Activated naive CD4-positive, alpha-beta T cell treated with anti-CD3 and anti-CD28 coated beads, Interleukin-2, amount 50 U/mL, for 72 hours (primary cell): ENCODE data around the gene ANXA11. TPM values are rescaled to one million over a fixed set of nuclear protein-coding genes. Genes with fewer than 3 reads are reported as not detected.
"Not testable (repeated sequence)": the region's sequence is repeated elsewhere in the genome, so short reads cannot be mapped to it uniquely, and the experiment has no call there.

ENCODE experiments used
- ATAC-seq, 2 donors: fragments of 150-1000 bp; cut with Tn5 transposase; 2 replicates each; pipeline ENCODE4 v1.10.0; 2021; ENCODE audit warnings: mild to moderate bottlenecking in 2 of 2, moderate library complexity in 2 of 2
- DNase-seq, 2 donors: peaks; one replicate each; pipeline ENCODE4 v3.0.0; 2021 to 2022; ENCODE audit warnings: low spot score in 2 of 2
- H3K27ac Mint-ChIP-seq, 2 donors: one replicate each; pipeline ENCODE4 v1.8.0; 2022; ENCODE audit warnings: mild to moderate bottlenecking in 2 of 2, mixed read lengths in 2 of 2
- H3K36me3 Mint-ChIP-seq, 2 donors: one replicate each; pipeline ENCODE4 v1.8.0; 2022; ENCODE audit warnings: mixed read lengths in 2 of 2
- H3K9me3 Mint-ChIP-seq, 2 donors: one replicate each; pipeline ENCODE4 v1.8.0; 2022; ENCODE audit warnings: mixed read lengths in 2 of 2
- total RNA-seq, 2 donors: library from RNA; stranded (reverse); gene quantifications; one replicate each; pipeline ENCODE4 v1.2.3, GENCODE V29; 2022

The ANXA11 gene
- total RNA-seq, 2 donors from 2014 or later: 218 to 304 TPM

DNA sequence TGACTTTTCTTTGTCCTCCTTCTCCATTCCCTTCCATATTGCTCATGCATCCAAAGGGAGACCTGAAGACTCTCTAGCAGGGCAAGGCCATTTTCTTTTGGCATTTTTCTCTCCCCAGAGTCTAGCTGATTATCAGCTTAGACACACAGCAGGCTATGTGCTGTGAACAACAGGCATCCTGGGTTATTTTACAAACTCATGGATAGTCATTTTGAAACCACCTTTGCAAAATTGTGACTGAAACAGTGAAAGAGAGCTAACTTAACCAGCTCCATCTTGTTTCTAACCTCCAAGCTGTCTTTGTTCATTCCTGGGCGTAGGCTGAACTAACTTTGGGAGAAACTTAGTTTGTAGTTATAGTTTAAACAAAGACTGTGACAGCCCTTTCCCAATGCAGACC lies 13.5 kb upstream of the ANXA11 start:
- ATAC-seq: peak; percentile 83 to 93
- not testable (repeated sequence) for H3K9me3 Mint-ChIP-seq, DNase-seq, H3K27ac Mint-ChIP-seq, H3K36me3 Mint-ChIP-seq

DNA sequence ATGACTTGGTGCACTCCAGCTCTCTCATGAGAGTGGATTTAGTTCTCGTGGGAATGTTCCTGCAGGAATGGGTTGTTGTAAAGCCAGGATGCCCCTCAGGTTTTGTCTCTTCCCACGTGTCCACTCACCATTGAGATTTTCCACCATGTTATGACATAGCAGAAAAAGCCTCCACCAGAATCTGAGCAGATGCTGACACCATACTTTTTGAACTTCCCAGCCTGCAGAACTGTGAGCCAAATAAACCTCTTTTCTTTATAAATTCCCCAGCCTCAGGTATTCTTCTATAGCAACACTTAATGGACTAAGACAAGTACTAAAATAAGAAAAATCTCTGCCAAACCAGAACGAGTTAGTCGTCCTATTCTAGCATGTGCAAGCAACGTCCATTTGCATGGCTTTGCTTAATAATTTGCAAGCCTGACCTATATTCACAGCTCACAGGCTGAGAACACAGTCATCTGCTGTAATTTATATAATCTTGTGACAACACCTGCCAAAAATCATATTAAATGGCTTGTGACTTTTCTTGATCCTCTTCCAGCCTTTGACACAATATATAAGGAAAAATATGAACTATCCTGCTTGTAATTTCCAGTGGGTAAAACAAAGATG lies 9.1 kb upstream of the ANXA11 start:
- ATAC-seq, DNase-seq: not testable (repeated sequence)

DNA sequence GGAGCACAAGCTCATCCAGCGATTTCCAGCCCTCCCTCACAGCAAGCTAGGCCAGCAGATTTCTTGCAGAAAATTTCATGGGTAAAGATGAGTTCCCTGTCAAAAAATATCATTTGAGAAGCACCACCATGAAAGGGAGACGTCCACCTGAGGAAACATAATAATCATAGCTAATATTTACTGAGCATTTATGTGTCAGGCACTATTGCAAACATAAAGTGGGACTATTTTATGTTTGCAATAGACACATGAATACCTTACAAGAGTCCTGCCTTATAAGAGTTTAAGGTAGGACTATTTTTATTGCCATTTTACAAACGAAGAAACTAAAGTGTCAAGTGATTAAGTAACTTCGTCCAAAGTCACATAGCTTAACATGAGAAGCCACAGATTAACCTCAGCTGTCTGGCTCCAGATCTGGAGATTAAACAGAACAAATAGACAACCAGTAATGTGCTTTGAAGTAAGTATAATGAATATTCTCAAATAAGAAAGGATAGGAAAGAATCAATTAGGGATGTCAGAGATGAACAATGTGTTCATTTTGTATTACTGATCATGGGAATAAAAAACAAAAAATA lies 7.3 kb upstream of the ANXA11 start:
- not testable (repeated sequence) for H3K27ac Mint-ChIP-seq

More for the DNA sequence above, 9.1 kb upstream of the ANXA11 start:
- not testable (repeated sequence) for H3K27ac Mint-ChIP-seq, H3K9me3 Mint-ChIP-seq, H3K36me3 Mint-ChIP-seq

DNA sequence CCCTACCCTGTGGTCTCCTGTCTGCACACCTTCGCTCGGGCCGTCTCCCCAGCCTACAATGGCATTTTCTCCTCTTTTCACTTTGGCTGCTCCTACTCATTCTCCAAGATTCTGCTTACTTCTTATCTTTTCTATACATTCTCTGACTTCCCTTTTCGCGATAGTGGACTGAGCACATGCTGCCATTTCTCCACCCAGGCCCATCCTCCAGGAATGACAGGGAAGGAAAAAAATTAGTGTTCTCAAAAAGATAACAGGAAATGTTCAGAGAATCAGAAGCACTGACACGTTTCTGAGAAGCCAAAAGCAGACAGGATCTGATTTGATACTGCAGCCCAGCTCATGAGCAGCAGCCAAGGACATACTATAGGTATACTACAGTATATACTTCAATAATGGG lies 6.4 kb upstream of the ANXA11 start:
- no peak overlapping the region for H3K27ac Mint-ChIP-seq
- H3K9me3 Mint-ChIP-seq: no peaks in the 10 kb centered on the region
- ATAC-seq (no peak), DNase-seq (no peak)
- no peaks in the 10 kb centered on the region for H3K36me3 Mint-ChIP-seq

More for the DNA sequence above, 7.3 kb upstream of the ANXA11 start:
- not testable (repeated sequence) for H3K36me3 Mint-ChIP-seq, ATAC-seq, DNase-seq, H3K9me3 Mint-ChIP-seq

DNA sequence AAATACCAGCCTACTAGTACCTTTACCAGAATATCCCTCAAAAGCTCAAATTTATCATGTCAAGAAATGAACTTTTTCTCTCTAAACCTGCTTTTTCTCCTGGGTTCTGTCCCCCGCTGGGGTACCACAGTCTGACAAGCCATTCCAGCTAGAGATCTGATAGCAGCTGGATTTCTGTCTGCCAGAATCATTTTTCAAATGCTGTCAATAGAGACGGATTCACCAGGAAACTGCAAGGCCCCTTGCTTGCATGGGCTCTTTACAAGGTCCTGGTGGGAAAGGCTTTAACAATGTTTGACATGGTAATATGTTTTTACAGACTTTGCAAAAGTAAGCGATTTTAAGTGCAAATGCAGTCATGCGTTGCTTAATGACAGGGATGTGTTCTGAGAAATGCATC lies 4.9 kb upstream of the ANXA11 start:
- DNase-seq: no peak
- Mint-ChIP-seq H3K9me3 (no peaks in the 10 kb centered on the region), H3K27ac (no peak overlapping the region), H3K36me3 (no peaks in the 10 kb centered on the region)
- no peak for ATAC-seq

DNA sequence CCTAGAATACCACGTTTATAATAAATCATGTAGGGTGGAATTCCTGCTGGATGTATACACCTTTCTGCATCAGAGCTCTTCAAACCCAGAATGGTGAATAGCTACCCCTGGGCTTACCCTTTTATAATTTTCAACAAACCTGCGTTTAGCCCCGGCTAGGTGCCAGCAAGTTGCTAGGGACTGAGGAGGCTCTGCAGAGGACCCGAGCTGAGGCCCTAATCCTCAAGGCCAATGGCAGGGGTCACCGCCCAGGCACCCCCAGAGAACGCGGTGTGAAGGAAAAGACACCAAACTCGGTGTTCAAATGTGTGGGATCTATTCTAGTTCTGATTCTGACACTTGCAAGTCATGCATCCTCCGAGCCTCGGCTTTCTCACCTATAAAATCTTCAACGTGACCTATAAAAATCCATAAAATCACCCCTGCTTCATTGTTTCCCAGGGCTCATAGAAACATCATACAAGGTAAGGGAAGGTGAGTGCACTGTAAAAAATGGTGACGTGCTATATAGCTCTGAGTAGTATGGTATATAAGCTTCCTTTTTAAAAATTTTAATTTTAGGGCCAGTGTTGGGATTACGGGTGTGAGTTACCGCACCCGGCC lies 2.5 kb upstream of the ANXA11 start:
- H3K9me3 Mint-ChIP-seq: no peaks in the 10 kb centered on the region
- no peak overlapping the region for H3K27ac Mint-ChIP-seq
- peaks cover 13 to 15% of the 10 kb centered on the region in 2 donors for H3K36me3 Mint-ChIP-seq
- DNase-seq: no peak
- ATAC-seq: no peak

DNA sequence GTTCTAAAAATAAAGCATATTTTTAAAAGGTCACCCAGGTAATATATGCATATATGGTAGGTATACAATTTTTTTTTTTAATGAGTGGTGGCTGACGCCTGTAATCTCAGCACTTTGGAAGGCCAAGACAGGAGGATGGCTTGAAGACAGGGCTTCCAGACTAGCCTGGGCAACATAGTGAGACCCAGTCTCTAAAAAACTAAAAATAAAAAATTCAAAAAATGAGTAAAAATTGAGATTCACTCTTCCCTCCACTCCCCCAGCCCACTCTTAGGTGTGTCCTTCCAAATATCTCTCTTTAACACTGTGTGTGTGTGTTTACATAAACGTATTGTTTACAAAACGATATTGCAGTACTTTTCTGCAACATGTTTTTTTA lies 929 bp upstream of the ANXA11 start:
- Mint-ChIP-seq H3K27ac (peak overlapping the region; percentile 93 to 94), H3K36me3 (peaks cover 26 to 28% of the 10 kb centered on the region in 2 donors), H3K9me3 (no peaks in the 10 kb centered on the region)
- DNase-seq (no peak), ATAC-seq (no peak)

DNA sequence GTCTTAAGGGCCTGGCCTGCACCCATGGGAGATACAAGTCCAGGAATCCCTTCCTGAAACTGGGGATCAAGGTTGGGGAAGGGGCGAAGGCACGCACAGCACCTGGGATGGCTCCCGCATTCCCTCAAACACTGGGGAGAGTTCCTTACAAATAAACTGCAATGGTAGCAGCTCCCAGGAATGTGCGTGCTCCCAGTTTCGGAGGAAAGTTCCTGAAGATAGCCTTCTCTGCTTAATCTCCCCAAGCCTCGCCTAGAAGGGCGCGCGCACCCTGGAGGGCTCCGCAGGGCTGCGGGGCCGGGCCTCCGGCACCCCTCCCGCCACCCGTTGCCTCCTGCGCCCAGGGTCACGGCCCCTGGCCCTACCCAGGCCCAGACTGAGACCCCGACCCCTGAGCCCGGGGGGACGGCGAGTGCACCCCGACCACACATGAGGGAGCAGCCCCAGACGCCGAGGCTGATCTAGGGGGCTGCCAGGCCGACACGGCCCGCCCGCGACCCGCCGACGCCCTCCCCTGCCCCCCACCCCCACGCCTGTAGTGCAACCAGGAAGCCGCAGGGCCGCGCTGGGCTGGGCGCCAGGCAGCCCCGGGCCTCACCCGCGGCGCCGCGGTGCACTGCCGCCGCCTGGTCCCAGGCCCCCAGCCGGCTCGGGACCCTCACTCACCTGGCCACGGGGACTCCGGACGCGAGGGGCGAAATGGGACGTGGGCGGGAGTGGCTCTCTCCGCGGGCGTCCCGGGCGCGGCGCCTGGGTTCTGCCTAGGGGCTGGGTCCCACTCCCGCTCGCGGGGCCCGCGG lies 460 bp downstream of the ANXA11 start:
- peak overlapping the region; percentile 95 to 98 for H3K27ac Mint-ChIP-seq
- DNase-seq (peak in 1 of 2 donors; percentile 29), ATAC-seq (peak; percentile 10 to 17)
- no peaks in the 10 kb centered on the region for H3K9me3 Mint-ChIP-seq
- H3K36me3 Mint-ChIP-seq: peaks cover 32% of the 10 kb centered on the region in 2 donors

DNA sequence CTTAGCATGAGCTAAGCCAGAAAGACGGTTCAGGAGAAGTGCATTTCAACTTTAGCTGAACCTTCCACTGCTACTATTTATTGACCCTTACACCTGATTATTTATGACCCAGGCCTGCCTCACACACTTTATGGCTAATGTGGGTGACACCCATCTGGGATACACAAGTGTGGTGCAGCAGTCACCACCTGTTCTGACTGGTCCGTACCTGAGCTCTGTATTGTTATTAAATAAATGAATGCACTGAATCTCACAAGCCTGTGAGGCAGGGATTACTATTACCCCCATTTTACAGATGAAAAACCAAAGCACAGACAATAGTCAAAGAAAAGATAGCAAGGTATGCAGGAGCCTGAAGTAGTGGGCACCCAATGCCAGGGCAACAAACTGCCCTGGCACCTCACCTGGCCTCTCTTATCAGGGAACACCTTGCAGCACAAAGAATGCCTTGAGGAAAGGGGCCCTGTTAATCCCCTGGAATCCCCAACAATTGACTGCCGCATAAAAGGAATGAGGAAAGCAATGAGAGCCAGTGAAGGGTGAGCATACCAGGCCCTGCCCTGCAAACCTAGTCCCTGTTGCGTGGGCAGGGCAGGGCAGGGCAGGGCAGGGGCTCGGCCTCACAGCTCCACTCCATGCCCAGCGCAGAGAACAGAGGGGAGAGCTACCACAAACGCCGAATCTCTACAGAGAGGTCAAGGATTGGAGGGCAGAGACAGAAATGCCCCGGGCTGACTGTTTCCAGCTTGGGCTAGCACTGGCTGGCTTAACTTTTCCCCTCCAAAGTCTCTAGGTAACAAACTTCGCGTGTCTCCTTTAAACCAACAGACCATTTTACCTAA lies 1.3 kb downstream of the ANXA11 start:
- peak overlapping the region; percentile 95 to 98 for H3K27ac Mint-ChIP-seq
- ATAC-seq (peak in 1 of 2 donors; percentile 8), DNase-seq (peak in 1 of 2 donors; percentile 28)
- peaks cover 32% of the 10 kb centered on the region in 2 donors for H3K36me3 Mint-ChIP-seq
- no peaks in the 10 kb centered on the region for H3K9me3 Mint-ChIP-seq

DNA sequence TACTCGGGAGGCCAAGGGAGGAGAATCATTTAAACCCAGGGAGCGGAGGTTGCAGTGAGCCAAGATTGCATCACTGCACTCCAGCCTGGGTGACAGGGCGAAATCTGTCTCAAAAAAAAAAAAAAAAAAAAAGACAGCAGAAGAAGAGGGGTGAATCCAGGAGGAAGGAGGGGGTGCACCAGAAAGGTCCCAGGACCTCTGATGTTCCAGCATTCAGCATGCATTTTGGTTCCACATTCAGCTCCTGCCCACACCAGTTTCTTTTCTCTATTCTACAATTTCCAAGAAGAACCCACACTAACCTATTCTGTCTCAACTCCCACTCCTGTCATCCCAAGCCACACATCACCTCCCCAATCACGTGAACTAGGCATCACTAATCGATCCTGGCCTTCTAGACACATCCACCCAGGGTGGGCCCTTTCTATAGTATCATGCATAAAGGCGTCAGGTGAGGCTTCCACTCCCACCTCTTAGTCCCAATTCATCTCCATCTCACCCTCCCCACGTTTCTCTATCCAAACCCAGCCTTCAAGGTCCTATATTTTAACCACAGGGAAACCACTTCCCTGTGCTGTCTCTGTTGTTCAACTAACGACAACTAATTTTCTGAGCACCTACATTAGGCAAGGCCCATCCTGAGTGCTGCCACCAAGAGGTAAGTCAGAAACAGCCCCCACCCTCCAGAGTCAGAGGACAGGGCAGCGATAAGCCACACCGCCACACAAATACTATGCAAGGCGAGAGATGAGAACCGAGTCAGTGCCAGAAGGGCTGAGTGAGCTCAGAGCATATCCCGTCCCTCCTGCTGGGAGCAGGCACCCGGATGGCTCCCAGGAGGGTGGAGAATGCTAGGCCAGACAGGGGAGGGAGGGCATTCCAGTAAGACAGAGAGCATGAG lies 2.2 kb downstream of the ANXA11 start:
- H3K36me3 Mint-ChIP-seq: peaks cover 32% of the 10 kb centered on the region in 2 donors
- ATAC-seq (peak; percentile 61 to 77), DNase-seq (peak; percentile 67 to 80)
- peak overlapping the region; percentile 95 for H3K27ac Mint-ChIP-seq
- no peaks in the 10 kb centered on the region for H3K9me3 Mint-ChIP-seq

DNA sequence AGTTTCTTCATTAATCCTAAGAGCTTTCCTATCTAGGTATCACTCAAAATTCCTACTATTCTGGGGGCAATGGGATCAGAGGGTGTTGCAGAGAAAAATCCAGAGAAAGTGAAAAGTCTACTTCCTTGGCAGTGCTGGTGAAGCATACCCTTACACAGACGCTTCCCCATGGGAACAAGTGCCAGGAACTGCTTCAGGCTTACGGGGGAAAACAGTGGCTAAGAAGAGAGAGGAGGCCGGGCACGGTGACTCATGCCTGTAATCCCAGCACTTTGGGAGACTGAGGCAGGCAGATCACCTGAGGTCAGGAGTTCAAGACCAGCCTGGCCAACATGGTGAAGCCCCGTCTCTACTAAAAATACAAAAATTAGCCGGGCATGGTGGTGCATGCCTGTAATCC lies 2.8 kb downstream of the ANXA11 start:
- H3K36me3 Mint-ChIP-seq: peaks cover 32% of the 10 kb centered on the region in 2 donors
- H3K9me3 Mint-ChIP-seq, ATAC-seq, DNase-seq: not testable (repeated sequence)
- peak overlapping the region; percentile 95 for H3K27ac Mint-ChIP-seq

DNA sequence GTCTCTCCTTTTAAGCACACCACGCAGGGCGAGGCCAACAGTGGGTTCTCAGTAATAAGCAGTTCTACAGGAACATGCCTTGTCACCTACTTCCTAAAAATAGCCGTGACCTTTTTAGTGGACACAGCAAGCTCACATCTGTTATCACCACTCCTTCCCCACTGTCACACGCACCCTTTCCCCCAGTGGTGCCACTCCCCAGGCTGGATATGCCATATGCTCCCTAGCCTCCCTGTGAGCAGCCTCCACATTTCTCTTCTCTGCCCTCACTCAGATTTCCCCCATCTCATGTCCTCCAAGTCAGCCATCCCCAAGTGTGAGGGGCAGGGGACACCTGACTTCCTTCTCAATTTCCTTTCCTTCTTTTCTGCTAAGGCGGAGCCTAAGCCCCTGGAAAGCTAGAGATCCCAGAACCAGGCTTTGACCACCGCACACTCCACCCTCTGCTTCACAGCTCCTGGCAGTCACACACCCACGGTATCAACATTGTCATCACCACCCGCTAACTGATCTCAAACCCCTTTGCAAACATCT lies 3.7 kb downstream of the ANXA11 start:
- no peak for DNase-seq
- no peak for ATAC-seq
- Mint-ChIP-seq H3K36me3 (peaks cover 32% of the 10 kb centered on the region in 2 donors), H3K27ac (peak overlapping the region; percentile 95), H3K9me3 (no peaks in the 10 kb centered on the region)

DNA sequence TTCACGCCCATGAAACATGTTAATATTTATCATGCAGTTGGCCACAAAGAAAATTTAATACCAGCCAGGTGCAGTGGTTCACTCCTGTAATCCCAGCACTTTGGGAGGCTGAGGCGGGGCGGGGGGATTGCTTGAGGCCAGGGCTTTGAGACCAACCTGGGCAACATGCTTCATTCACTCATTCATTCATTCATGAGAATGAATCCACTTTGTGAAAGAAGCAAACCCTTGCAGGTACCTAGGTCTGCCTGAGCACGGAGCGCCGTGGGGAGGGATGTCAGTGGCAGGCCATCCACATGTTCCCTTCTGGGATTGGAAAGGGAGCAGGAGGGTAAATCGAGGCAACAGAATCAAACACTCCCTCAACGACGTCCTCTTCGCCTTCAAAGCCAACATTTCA lies 4.7 kb downstream of the ANXA11 start:
- no peaks in the 10 kb centered on the region for H3K9me3 Mint-ChIP-seq
- no peak for DNase-seq
- no peak for ATAC-seq
- peak overlapping the region; percentile 95 for H3K27ac Mint-ChIP-seq
- H3K36me3 Mint-ChIP-seq: peaks cover 37 to 38% of the 10 kb centered on the region in 2 donors

DNA sequence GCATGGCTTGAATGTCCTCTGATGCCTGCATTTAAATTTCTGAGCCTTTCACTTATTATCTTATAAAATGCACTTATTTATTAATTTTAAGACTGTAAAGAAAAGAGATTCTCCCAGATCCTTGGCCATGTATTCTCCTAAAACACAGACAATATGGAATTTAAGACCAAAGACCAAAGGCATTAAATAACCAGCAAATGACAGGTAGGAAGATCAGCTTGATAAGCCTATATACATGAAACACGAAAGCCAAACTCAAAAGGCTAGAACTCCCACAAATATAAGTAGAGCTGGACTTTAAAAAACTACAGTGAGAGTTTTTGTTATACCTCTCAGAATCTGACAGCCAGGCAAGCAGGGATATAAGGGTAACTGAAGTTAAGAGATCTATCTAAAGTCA lies 5.1 kb downstream of the ANXA11 start:
- ATAC-seq (no peak), DNase-seq (no peak)
- Mint-ChIP-seq H3K27ac (peak overlapping the region; percentile 73 to 95), H3K9me3 (no peaks in the 10 kb centered on the region), H3K36me3 (peaks cover 42% of the 10 kb centered on the region in 2 donors)

DNA sequence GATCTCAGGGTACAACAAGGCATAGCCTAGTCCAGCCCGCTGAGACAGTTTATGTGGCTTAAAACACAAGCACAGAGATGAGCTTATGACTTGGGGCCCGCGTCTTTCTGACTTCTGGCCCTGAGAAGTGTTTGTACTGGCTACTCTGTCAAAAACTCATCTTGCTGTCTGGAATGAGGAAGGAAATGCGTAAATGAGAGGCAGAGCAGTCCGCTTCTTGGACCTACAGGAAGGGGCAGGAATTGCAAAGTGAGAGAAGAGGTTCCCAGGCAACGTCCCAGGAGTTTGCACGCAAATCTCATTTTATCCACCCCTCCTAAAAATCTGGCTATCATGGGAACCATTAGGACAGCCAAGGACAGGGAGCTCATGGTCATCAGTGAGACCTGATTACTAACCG lies 5.5 kb downstream of the ANXA11 start:
- no peaks in the 10 kb centered on the region for H3K9me3 Mint-ChIP-seq
- H3K36me3 Mint-ChIP-seq: peaks cover 42 to 44% of the 10 kb centered on the region in 2 donors
- H3K27ac Mint-ChIP-seq: no peak overlapping the region
- ATAC-seq: no peak
- DNase-seq: no peak
